Stimulated activated CD4-positive, alpha-beta T cell treated with anti-CD3 and anti-CD28 coated beads, Interleukin-1b, Interleukin-23, amount 100 ng/mL, for 4 hours (primary cell): ENCODE results near the gene PALM.
"Not testable (repeated sequence)": the region's sequence is repeated elsewhere in the genome, so short reads cannot be mapped to it uniquely, and the experiment has no call there.

Experiments used
- DNase-seq, 2 donors: peaks; one replicate each; pipeline ENCODE4 v3.0.0-alpha.2; 2020; ENCODE audit warnings: low read depth in 2 of 2

The PALM gene

GRCh38 chr19:709196-709964 is 645 bp downstream of the PALM start:
- DNase-seq = no peak

- no peak for DNase-seq
Observed at GRCh38 chr19:709965-710571, 1.3 kb downstream of the PALM start.

- no peak for DNase-seq
Observed at GRCh38 chr19:710767-711166, 2.0 kb downstream of the PALM start.

- DNase-seq = no peak
Observed at GRCh38 chr19:711254-711653, 2.5 kb downstream of the PALM start.

GRCh38 chr19:715347-715746 is 6.6 kb downstream of the PALM start:
- no peak for DNase-seq

- DNase-seq = no peak
Observed at GRCh38 chr19:718251-718951, 9.7 kb downstream of the PALM start.

- no peak for DNase-seq
Observed at GRCh38 chr19:718991-719512, 10.3 kb downstream of the PALM start.

- DNase-seq = no peak
Observed at GRCh38 chr19:719636-720344, 11.1 kb downstream of the PALM start.

GRCh38 chr19:720345-721160 is 11.8 kb downstream of the PALM start:
- no peak for DNase-seq

- DNase-seq = no peak
Observed at GRCh38 chr19:722553-723101, 13.9 kb downstream of the PALM start.

- no peak for DNase-seq
Observed at GRCh38 chr19:723247-723646, 14.5 kb downstream of the PALM start.

GRCh38 chr19:723714-724113 is 15.0 kb downstream of the PALM start:
- no peak for DNase-seq

GRCh38 chr19:725461-726089 is 16.8 kb downstream of the PALM start:
- DNase-seq = no peak

- no peak for DNase-seq
Observed at GRCh38 chr19:726993-727956, 18.5 kb downstream of the PALM start.

- DNase-seq = no peak
Observed at GRCh38 chr19:728011-728410, 19.3 kb downstream of the PALM start.

- DNase-seq = not testable (repeated sequence)
Observed at GRCh38 chr19:729564-729963, 20.8 kb downstream of the PALM start.

GRCh38 chr19:729965-730668 is 21.4 kb downstream of the PALM start:
- DNase-seq = no peak

GRCh38 chr19:731000-731399 is 22.3 kb downstream of the PALM start:
- DNase-seq = no peak
